HCT116 (cell line): ENCODE measurements around the gene MAN1A1. TPM values are rescaled to one million over a fixed set of nuclear protein-coding genes. Genes with fewer than 3 reads are reported as not detected.

Experiments
- ATAC-seq: fragments of 200-7000 bp; cut with Tn5 transposase; 2 replicates; pipeline ENCODE4 v1.9.1; 2020; ENCODE audit warnings: mild to moderate bottlenecking, moderate library complexity
- BruUV-seq: library from RNA; stranded (reverse); fragments of 400-500 nt; replicated peaks from 2 replicates; lab custom pipeline; 2021; lab: Mats Ljungman, UMichigan
- CTCF ChIA-PET: fragments of 300-600 bp; sonication (Branson Sonifier 250); formaldehyde crosslinking; loops from one replicate; lab custom pipeline; 2021; ENCODE audit warnings: antibody characterized with exemption; lab: Charles Lee
- POLR2A ChIA-PET: fragments of 300-600, 350-600 bp; sonication (Branson Sonifier 250); formaldehyde crosslinking; loops from one replicate; lab custom pipeline; 2021; ENCODE audit warnings: antibody characterized with exemption; lab: Charles Lee
- RAD21 ChIA-PET, 2 experiments: fragments of 300-600 bp; sonication (Branson Sonifier 250); formaldehyde crosslinking; loops; one replicate each; lab custom pipeline; 2023; ENCODE audit warnings: low total read pairs in 2 of 2; ENCODE audit not compliant: uncharacterized antibody in 2 of 2, unreplicated experiment in 2 of 2, low non-redundant PET in 1 of 2; lab: Charles Lee
- DNase-seq: peaks from one replicate; pipeline ENCODE4 v3.0.0-alpha.2; 2010; ENCODE audit warnings: low read depth, low spot score
- H2AFZ ChIP-seq: fragments of 200-600 bp; shearing (Covaris generic), sonication (generic); 2 replicates; pipeline ENCODE4 v1.6.1; 2017; ENCODE audit warnings: low read depth, mixed run types, mixed read lengths, antibody characterized with exemption, low read length; ENCODE audit not compliant: poor library complexity, severe bottlenecking
- H3K27ac ChIP-seq: 2 replicates; pipeline ENCODE4 v1.5.1; 2012; ENCODE audit warnings: low read depth, low read length
- H3K27me3 ChIP-seq: fragments of 200-600 bp; sonication (generic); 2 replicates; pipeline ENCODE4 v1.6.1; 2016; ENCODE audit warnings: mixed run types, low read length, mixed read lengths; ENCODE audit not compliant: insufficient read depth
- H3K36me3 ChIP-seq, 2 experiments: fragments of 200-500 bp in 1 of 2; fragments of 200-600 bp in 1 of 2; sonication (Bioruptor generic) in 1 of 2; sonication (generic) in 1 of 2; 2 replicates each; pipeline versions ENCODE4 v1.5.1 to v1.6.1; 2014 to 2016; ENCODE audit warnings: low read length in 2 of 2, inconsistent platforms in 1 of 2, mixed read lengths in 1 of 2, mixed run types in 1 of 2; ENCODE audit not compliant: insufficient read depth in 2 of 2, control insufficient read depth in 1 of 2
- H3K4me1 ChIP-seq, 2 experiments: fragments of 200-600 bp in 1 of 2; sonication (generic) in 1 of 2; 2 replicates each; pipeline versions ENCODE4 v1.5.1 to v1.6.1; 2012 to 2017; ENCODE audit warnings: low read length in 2 of 2, inconsistent platforms in 1 of 2, mild to moderate bottlenecking in 1 of 2, mixed read lengths in 1 of 2, mixed run types in 1 of 2, moderate library complexity in 1 of 2; ENCODE audit not compliant: insufficient read depth in 2 of 2, control insufficient read depth in 1 of 2
- H3K4me2 ChIP-seq: fragments of 200-600 bp; sonication (generic); 2 replicates; pipeline ENCODE4 v1.6.1; 2017; ENCODE audit warnings: mixed run types, low read length, mixed read lengths
- H3K4me3 ChIP-seq, 2 experiments: fragments of 200-600 bp in 1 of 2; sonication (generic) in 1 of 2; replicated peaks in 1 of 2; 2 replicates each; pipeline ENCODE4 v1.5.1; 2011 to 2016; ENCODE audit warnings: low read length in 2 of 2, control low read depth in 1 of 2, low read depth in 1 of 2, mild to moderate bottlenecking in 1 of 2, mixed read lengths in 1 of 2, mixed run types in 1 of 2
- H3K79me2 ChIP-seq: fragments of 200-600 bp; sonication (generic); 2 replicates; pipeline ENCODE4 v1.6.1; 2017; ENCODE audit warnings: mild to moderate bottlenecking, mixed run types, low read length, moderate library complexity, mixed read lengths; ENCODE audit not compliant: insufficient read depth
- H3K9ac ChIP-seq: fragments of 200-600 bp; sonication (generic); 2 replicates; pipeline ENCODE4 v1.6.1; 2016; ENCODE audit warnings: low read length, mixed read lengths
- H3K9me2 ChIP-seq: fragments of 200-600 bp; sonication (generic), shearing (Covaris generic); 2 replicates; pipeline ENCODE4 v1.6.1; 2017; ENCODE audit warnings: mixed run types, mild to moderate bottlenecking, moderate library complexity; ENCODE audit not compliant: insufficient read depth
- H3K9me3 ChIP-seq, 2 experiments: fragments of 200-500 bp in 1 of 2; fragments of 200-600 bp in 1 of 2; sonication (Bioruptor generic) in 1 of 2; sonication (generic) in 1 of 2; 2 replicates each; pipeline ENCODE4 v1.6.1; 2014 to 2017; ENCODE audit warnings: low read length in 2 of 2, mixed read lengths in 2 of 2, inconsistent platforms in 1 of 2, low read depth in 1 of 2, mild to moderate bottlenecking in 1 of 2, mixed run types in 1 of 2, moderate library complexity in 1 of 2; ENCODE audit not compliant: control insufficient read depth in 1 of 2, insufficient read depth in 1 of 2
- H4K20me1 ChIP-seq: fragments of 200-600 bp; sonication (generic), shearing (Covaris generic); 2 replicates; pipeline ENCODE4 v1.6.1; 2017; ENCODE audit warnings: mixed run types, mild to moderate bottlenecking, moderate library complexity; ENCODE audit not compliant: insufficient read depth
- CEBPB ChIP-seq: IDR thresholded peaks from 2 replicates; pipeline ENCODE4 v1.6.1; 2012; ENCODE audit warnings: low read depth
- JUND ChIP-seq: IDR thresholded peaks from 2 replicates; pipeline ENCODE4 v1.6.1; 2012
- POLR2AphosphoS5 ChIP-seq: IDR thresholded peaks from 2 replicates; pipeline ENCODE4 v1.6.1; 2011; ENCODE audit warnings: mild to moderate bottlenecking, low read depth, low read length, moderate library complexity
- SIN3A ChIP-seq: IDR thresholded peaks from 2 replicates; pipeline ENCODE4 v1.6.1; 2012; ENCODE audit warnings: low read depth
- TCF7L2 ChIP-seq: IDR thresholded peaks from 2 replicates; pipeline ENCODE4 v1.7.0; 2011; ENCODE audit warnings: borderline replicate concordance, inconsistent platforms; ENCODE audit not compliant: insufficient read depth, insufficient read length; ENCODE audit errors: extremely low read depth
- YY1 ChIP-seq: IDR thresholded peaks from 2 replicates; pipeline ENCODE4 v1.6.1; 2011; ENCODE audit warnings: low read length, low read depth, moderate library complexity, mild to moderate bottlenecking; ENCODE audit not compliant: insufficient replicate concordance; ENCODE audit errors: extremely low read depth
- intact Hi-C: fragments of 100-400 bp; cut with micrococcal nuclease; formaldehyde crosslinking; loops from 2 replicates; pipeline ENCODE4 v1.10.0; 2022
- total RNA-seq: library from RNA; stranded (reverse); gene quantifications from one replicate; pipeline ENCODE4 v1.2.1, GENCODE V29; 2021; ENCODE audit not compliant: unreplicated experiment
- TF ChIP-seq, protein P1 (sequence below): IDR thresholded peaks from 2 replicates; pipeline ENCODE4 v1.6.1; 2012

MAN1A1 gene
- total RNA-seq, 1 experiment from 2014 or later, result 46.0 TPM

DNA sequence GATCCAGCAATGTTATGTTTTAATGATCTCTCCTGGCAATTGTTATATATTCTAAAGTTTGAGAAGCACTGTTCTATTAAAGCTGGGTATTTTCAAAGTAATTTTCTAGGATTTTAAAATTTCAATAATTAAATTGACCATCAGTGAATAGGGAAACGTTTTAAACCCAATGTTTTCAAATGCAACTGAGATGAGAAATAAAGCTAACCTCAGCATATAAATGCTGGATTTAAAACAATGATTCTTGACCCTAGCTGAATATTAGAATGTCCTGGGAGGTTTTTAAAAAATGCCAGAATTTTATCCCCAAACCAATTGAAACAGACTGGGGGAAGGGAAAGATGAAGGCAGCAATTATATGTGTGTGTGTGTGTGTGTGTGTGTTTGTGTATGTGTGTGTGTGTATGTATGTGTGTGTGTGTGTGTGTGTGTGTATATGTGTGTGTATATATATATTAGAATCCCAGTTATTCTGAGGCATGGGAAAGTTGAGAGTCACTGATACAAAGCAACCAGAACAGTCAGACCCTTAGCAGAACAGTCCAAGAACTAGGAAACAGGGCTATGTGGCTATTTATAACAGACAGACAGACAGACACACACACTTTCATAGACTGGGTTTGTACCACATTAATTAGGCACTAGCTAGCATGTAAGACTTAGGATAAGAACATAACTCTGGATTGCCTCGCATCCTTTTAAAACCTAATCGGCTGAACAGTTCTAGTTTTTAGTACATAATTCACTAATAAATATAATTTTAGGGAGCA, 107.8 kb downstream of the MAN1A1 start:
- peaks cover 0 to 8% of the 10 kb centered on the region in 2 experiments; a peak in 2 of 4 replicates for H3K36me3 ChIP-seq
- no peaks in the 10 kb centered on the region for H3K27me3 ChIP-seq
- ChIA-PET POLR2A (no interaction called here), RAD21 (no interaction called here), CTCF (no interaction called here)
- 0 out of 2 replicates have a peak overlapping the region, but pooled peaks have one; percentile 21 for H3K4me2 ChIP-seq
- peak overlapping the region; percentile 54 for H3K27ac ChIP-seq
- ATAC-seq (no peak), DNase-seq (no peak)
- no peak overlapping the region for H2AFZ ChIP-seq
- no peak for TF ChIP-seq YY1
- no peak for TF ChIP-seq POLR2AphosphoS5
- TF ChIP-seq TCF7L2, result no peak
- TF ChIP-seq CEBPB, result no peak
- TF ChIP-seq, protein P1, sequence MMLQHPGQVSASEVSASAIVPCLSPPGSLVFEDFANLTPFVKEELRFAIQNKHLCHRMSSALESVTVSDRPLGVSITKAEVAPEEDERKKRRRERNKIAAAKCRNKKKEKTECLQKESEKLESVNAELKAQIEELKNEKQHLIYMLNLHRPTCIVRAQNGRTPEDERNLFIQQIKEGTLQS, result no peak
- H3K4me1 ChIP-seq, result peaks cover 16 to 31% of the 10 kb centered on the region in 2 experiments
- no peaks in the 10 kb centered on the region for H4K20me1 ChIP-seq
- H3K9ac ChIP-seq, result no peak overlapping the region
- BruUV-seq, result no TSS peak
- no peaks in the 10 kb centered on the region for H3K79me2 ChIP-seq
- no peaks in the 10 kb centered on the region for H3K9me3 ChIP-seq
- no peak overlapping the region for H3K4me3 ChIP-seq
- H3K9me2 ChIP-seq, result no peaks in the 10 kb centered on the region
- intact Hi-C loops, result no loop called here

DNA sequence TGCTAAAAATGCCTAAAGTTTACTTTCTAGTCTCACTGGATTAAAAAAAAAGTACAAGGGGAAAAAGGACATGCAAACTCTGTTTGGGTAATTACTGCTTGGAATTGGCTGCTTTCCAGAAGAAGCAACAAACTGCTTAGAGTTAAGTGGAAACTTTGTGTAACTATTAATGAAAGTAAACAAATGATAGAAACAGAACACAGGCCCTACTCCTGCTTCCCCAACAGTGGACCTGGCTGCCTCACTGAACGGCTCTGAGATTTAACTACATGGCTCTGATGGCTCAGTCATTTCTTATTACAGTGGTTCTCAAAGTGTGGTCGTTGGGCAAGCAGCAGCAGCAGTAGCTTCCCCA, 108.5 kb downstream of the MAN1A1 start:
- DNase-seq, result no peak
- H2AFZ ChIP-seq, result no peak overlapping the region
- no peaks in the 10 kb centered on the region for H3K27me3 ChIP-seq
- no TSS peak for BruUV-seq
- peak overlapping the region; percentile 21 for H3K4me2 ChIP-seq
- H3K79me2 ChIP-seq, result no peaks in the 10 kb centered on the region
- ATAC-seq, result no peak
- intact Hi-C loops, result no loop called here
- H3K27ac ChIP-seq, result peak overlapping the region; percentile 54
- peaks cover 0 to 5% of the 10 kb centered on the region in 2 experiments; a peak in 1 of 4 replicates for H3K36me3 ChIP-seq
- CTCF ChIA-PET, result no interaction called here
- POLR2A ChIA-PET, result no interaction called here
- peaks cover 16 to 31% of the 10 kb centered on the region in 2 experiments for H3K4me1 ChIP-seq
- no peaks in the 10 kb centered on the region for H4K20me1 ChIP-seq
- RAD21 ChIA-PET, result no interaction called here
- TF ChIP-seq SIN3A (no peak), JUND (0 out of 2 replicates have a peak, but pooled peaks have one; percentile 2)
- peaks cover 0 to 3% of the 10 kb centered on the region in 2 experiments; a peak in 1 of 4 replicates for H3K9me3 ChIP-seq
- no peaks in the 10 kb centered on the region for H3K9me2 ChIP-seq
- H3K4me3 ChIP-seq, result no peak overlapping the region
- no peak overlapping the region for H3K9ac ChIP-seq
